GM12878 (cell line): ENCODE measurements around the gene RALGAPA2. TPM values are rescaled to one million over a fixed set of nuclear protein-coding genes. Genes with fewer than 3 reads are reported as not detected.

Experiments
- CTCF ChIP-seq, 3 experiments: IDR thresholded peaks in 2 of 3; conservative IDR thresholded peaks in 1 of 3; 2 replicates each; pipeline ENCODE4 v1.5.1; 2011; ENCODE audit warnings: low read depth in 3 of 3, low read length in 3 of 3, mild to moderate bottlenecking in 3 of 3, control low read depth in 2 of 3, moderate library complexity in 2 of 3, inconsistent platforms in 1 of 3, mixed read lengths in 1 of 3; ENCODE audit not compliant: control insufficient read depth in 2 of 3, insufficient read depth in 1 of 3; ENCODE audit errors: extremely low read depth in 1 of 3
- DPF2 ChIP-seq: fragments of 450-650 bp; IDR thresholded peaks from 2 replicates; pipeline ENCODE4 v1.6.1; 2017; ENCODE audit warnings: mild to moderate bottlenecking
- JUNB ChIP-seq: IDR thresholded peaks from 2 replicates; pipeline ENCODE4 v1.6.1; 2016; ENCODE audit warnings: antibody characterized with exemption, mild to moderate bottlenecking
- LARP7 ChIP-seq: fragments of 450-650 bp; IDR thresholded peaks from 2 replicates; pipeline ENCODE4 v1.6.1; 2017; ENCODE audit warnings: mild to moderate bottlenecking
- NFYB ChIP-seq: IDR thresholded peaks from 2 replicates; pipeline ENCODE4 v1.6.1; 2011; ENCODE audit warnings: low read depth, mild to moderate bottlenecking, low read length, improper control_type of control experiment, moderate library complexity; ENCODE audit not compliant: insufficient read depth
- POLR2A ChIP-seq: IDR thresholded peaks from 2 replicates; pipeline ENCODE4 v1.6.1; 2011; ENCODE audit warnings: low read depth, mild to moderate bottlenecking, low read length
- RAD51 ChIP-seq: fragments of 450-650 bp; IDR thresholded peaks from 2 replicates; pipeline ENCODE4 v1.6.1; 2016; ENCODE audit warnings: moderate library complexity, mild to moderate bottlenecking, inconsistent platforms
- RB1 ChIP-seq: fragments of 450-650 bp; formaldehyde crosslinking; IDR thresholded peaks from 2 replicates; pipeline ENCODE4 v1.6.1; 2017; ENCODE audit warnings: mild to moderate bottlenecking, borderline replicate concordance
- SUPT20H ChIP-seq: IDR thresholded peaks from 2 replicates; pipeline ENCODE4 v1.6.1; 2011; ENCODE audit warnings: low read depth, mild to moderate bottlenecking, low read length, moderate library complexity, borderline replicate concordance; ENCODE audit not compliant: control insufficient read depth
- WRNIP1 ChIP-seq: IDR thresholded peaks from 2 replicates; pipeline ENCODE4 v1.6.1; 2011; ENCODE audit warnings: low read depth, low read length, improper control_type of control experiment, borderline replicate concordance
- ZBTB40 ChIP-seq: fragments of 450-650 bp; IDR thresholded peaks from 2 replicates; pipeline ENCODE4 v1.6.1; 2016; ENCODE audit warnings: mild to moderate bottlenecking, moderate library complexity, borderline replicate concordance
- polyA plus RNA-seq, 11 experiments: library from polyadenylated mRNA; depleted of rRNA in 4 of 11; unstranded in 6 of 11; stranded (reverse) in 5 of 11; fragments of >200 nt; fragmentation: Nextera tagmentation in 4 of 11; fragmentation: Illumina TruSeq in 1 of 11; extraction: Ambion mirVana in 4 of 11; extraction: Trizol in 1 of 11; gene quantifications; 1 replicate in 1 of 11; 2 replicates in 10 of 11; pipeline versions ENCODE4 v1.2.1 to v1.2.3, GENCODE V29; 2011 to 2016; ENCODE audit warnings: inconsistent platforms in 2 of 11, missing spikeins in 2 of 11, low read depth in 1 of 11
- total RNA-seq, 4 experiments: library from RNA; depleted of rRNA in 3 of 4; stranded (reverse); fragments of >200 nt in 3 of 4; fragmentation: Illumina TruSeq in 1 of 4; extraction: Trizol in 1 of 4; gene quantifications; 2 replicates each; pipeline versions ENCODE4 v1.2.1 to v1.2.3, GENCODE V29; 2013 to 2021
- TF ChIP-seq, protein P1 (sequence below): fragments of 450-650 bp; conservative IDR thresholded peaks from 2 replicates; pipeline ENCODE4 v1.6.1; 2017; ENCODE audit warnings: mild to moderate bottlenecking, moderate library complexity
- TF ChIP-seq, protein P2 (sequence below): fragments of 450-650 bp; IDR thresholded peaks from 2 replicates; pipeline ENCODE4 v1.6.1; 2018; ENCODE audit warnings: mild to moderate bottlenecking, low read depth, moderate library complexity; ENCODE audit not compliant: partially characterized antibody
- TF ChIP-seq, protein P3 (sequence below): IDR thresholded peaks from 2 replicates; pipeline ENCODE4 v1.6.1; 2012; ENCODE audit warnings: low read depth, low read length, improper control_type of control experiment
- TF ChIP-seq, protein P4 (sequence below): IDR thresholded peaks from 2 replicates; pipeline ENCODE4 v1.6.1; 2011; ENCODE audit warnings: low read depth, low read length, improper control_type of control experiment, borderline replicate concordance

Gene RALGAPA2
- total and polyA plus RNA-seq, 10 of the 15 experiments (the other 5 are each of a cell fraction or from before 2014, with no cell fraction given): 2.9 to 29.4 (median 19.6) TPM

GRCh38 chr20:20712474-20713243 is at the start of gene RALGAPA2 (continued):
- TF ChIP-seq POLR2A: peak; percentile 63
- peak; percentile 83 for TF ChIP-seq NFYB
- no peak for TF ChIP-seq SUPT20H
- TF ChIP-seq CTCF (IDR thresholded peaks at IDR 0.05 in 2 of 3, conservative IDR thresholded peaks at IDR 0.05 in 1 of 3; ENCODE audit: control insufficient read depth in 2 of 3, extremely low read depth in 1 of 3, insufficient read depth in 1 of 3, low read depth in 3 of 3, low read length in 3 of 3): peak in 1 of 3 experiments; percentile 16; a peak in 1 of 6 replicates
- TF ChIP-seq, protein P1, sequence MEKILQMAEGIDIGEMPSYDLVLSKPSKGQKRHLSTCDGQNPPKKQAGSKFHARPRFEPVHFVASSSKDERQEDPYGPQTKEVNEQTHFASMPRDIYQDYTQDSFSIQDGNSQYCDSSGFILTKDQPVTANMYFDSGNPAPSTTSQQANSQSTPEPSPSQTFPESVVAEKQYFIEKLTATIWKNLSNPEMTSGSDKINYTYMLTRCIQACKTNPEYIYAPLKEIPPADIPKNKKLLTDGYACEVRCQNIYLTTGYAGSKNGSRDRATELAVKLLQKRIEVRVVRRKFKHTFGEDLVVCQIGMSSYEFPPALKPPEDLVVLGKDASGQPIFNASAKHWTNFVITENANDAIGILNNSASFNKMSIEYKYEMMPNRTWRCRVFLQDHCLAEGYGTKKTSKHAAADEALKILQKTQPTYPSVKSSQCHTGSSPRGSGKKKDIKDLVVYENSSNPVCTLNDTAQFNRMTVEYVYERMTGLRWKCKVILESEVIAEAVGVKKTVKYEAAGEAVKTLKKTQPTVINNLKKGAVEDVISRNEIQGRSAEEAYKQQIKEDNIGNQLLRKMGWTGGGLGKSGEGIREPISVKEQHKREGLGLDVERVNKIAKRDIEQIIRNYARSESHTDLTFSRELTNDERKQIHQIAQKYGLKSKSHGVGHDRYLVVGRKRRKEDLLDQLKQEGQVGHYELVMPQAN: peak; percentile 82; the same call in 1 of the 2 replicates
- peak; percentile 63; the same call in 1 of the 2 replicates for TF ChIP-seq RB1
- no peak for TF ChIP-seq WRNIP1
- TF ChIP-seq, protein P2, sequence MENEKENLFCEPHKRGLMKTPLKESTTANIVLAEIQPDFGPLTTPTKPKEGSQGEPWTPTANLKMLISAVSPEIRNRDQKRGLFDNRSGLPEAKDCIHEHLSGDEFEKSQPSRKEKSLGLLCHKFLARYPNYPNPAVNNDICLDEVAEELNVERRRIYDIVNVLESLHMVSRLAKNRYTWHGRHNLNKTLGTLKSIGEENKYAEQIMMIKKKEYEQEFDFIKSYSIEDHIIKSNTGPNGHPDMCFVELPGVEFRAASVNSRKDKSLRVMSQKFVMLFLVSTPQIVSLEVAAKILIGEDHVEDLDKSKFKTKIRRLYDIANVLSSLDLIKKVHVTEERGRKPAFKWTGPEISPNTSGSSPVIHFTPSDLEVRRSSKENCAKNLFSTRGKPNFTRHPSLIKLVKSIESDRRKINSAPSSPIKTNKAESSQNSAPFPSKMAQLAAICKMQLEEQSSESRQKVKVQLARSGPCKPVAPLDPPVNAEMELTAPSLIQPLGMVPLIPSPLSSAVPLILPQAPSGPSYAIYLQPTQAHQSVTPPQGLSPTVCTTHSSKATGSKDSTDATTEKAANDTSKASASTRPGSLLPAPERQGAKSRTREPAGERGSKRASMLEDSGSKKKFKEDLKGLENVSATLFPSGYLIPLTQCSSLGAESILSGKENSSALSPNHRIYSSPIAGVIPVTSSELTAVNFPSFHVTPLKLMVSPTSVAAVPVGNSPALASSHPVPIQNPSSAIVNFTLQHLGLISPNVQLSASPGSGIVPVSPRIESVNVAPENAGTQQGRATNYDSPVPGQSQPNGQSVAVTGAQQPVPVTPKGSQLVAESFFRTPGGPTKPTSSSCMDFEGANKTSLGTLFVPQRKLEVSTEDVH: no peak
- TF ChIP-seq DPF2: peak; percentile 55
- TF ChIP-seq RAD51: peak; percentile 80
- TF ChIP-seq, protein P3, sequence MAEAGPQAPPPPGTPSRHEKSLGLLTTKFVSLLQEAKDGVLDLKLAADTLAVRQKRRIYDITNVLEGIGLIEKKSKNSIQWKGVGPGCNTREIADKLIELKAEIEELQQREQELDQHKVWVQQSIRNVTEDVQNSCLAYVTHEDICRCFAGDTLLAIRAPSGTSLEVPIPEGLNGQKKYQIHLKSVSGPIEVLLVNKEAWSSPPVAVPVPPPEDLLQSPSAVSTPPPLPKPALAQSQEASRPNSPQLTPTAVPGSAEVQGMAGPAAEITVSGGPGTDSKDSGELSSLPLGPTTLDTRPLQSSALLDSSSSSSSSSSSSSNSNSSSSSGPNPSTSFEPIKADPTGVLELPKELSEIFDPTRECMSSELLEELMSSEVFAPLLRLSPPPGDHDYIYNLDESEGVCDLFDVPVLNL: peak; percentile 72; the same call in 1 of the 2 replicates
- TF ChIP-seq ZBTB40: peak; percentile 48; the same call in 1 of the 2 replicates
- no peak for TF ChIP-seq JUNB
- TF ChIP-seq, protein P4, sequence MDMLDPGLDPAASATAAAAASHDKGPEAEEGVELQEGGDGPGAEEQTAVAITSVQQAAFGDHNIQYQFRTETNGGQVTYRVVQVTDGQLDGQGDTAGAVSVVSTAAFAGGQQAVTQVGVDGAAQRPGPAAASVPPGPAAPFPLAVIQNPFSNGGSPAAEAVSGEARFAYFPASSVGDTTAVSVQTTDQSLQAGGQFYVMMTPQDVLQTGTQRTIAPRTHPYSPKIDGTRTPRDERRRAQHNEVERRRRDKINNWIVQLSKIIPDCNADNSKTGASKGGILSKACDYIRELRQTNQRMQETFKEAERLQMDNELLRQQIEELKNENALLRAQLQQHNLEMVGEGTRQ: peak; percentile 71
- TF ChIP-seq LARP7: peak; percentile 42; the same call in 1 of the 2 replicates
